HG03460 (cell line): ENCODE measurements around the gene DCLK1.

ENCODE experiments used
- ATAC-seq: cut with Tn5 transposase; IDR thresholded peaks from one replicate; pipeline ENCODE4 v1.9.1; 2021; ENCODE audit not compliant: unreplicated experiment

DCLK1 gene

GRCh38 chr13:35838356-35838755, 292.8 kb downstream of the DCLK1 start:
- no peak for ATAC-seq

- no peak for ATAC-seq
Observed at GRCh38 chr13:35836446-35836845, 294.7 kb downstream of the DCLK1 start.

- no peak for ATAC-seq
Observed at GRCh38 chr13:35835989-35836388, 295.2 kb downstream of the DCLK1 start.

- ATAC-seq = no peak
Observed at GRCh38 chr13:35833608-35834275, 297.4 kb downstream of the DCLK1 start.

GRCh38 chr13:35833031-35833430, 298.2 kb downstream of the DCLK1 start:
- ATAC-seq = no peak

- no peak for ATAC-seq
Observed at GRCh38 chr13:35832551-35832950, 298.6 kb downstream of the DCLK1 start.

GRCh38 chr13:35830850-35831450, 300.2 kb downstream of the DCLK1 start:
- no peak for ATAC-seq

GRCh38 chr13:35826626-35827254, 304.4 kb downstream of the DCLK1 start:
- no peak for ATAC-seq

GRCh38 chr13:35824825-35825224, 306.4 kb downstream of the DCLK1 start:
- no peak for ATAC-seq

- no peak for ATAC-seq
Observed at GRCh38 chr13:35824395-35824794, 306.8 kb downstream of the DCLK1 start.

- no peak for ATAC-seq
Observed at GRCh38 chr13:35822666-35823065, 308.5 kb downstream of the DCLK1 start.

GRCh38 chr13:35818633-35819067, 312.5 kb downstream of the DCLK1 start:
- ATAC-seq = no peak

- no peak for ATAC-seq
Observed at GRCh38 chr13:35817642-35818607, 313.3 kb downstream of the DCLK1 start.

GRCh38 chr13:35814605-35815011, 316.6 kb downstream of the DCLK1 start:
- ATAC-seq = no peak

- ATAC-seq = no peak
Observed at GRCh38 chr13:35812736-35813135, 318.4 kb downstream of the DCLK1 start.

GRCh38 chr13:35810321-35810720, 320.9 kb downstream of the DCLK1 start:
- ATAC-seq = no peak

- no peak for ATAC-seq
Observed at GRCh38 chr13:35808846-35809245, 322.3 kb downstream of the DCLK1 start.

GRCh38 chr13:35804901-35805300, 326.3 kb downstream of the DCLK1 start:
- ATAC-seq = no peak

GRCh38 chr13:35797991-35798390, 333.2 kb downstream of the DCLK1 start:
- ATAC-seq = no peak

GRCh38 chr13:35797244-35797643, 333.9 kb downstream of the DCLK1 start:
- ATAC-seq = no peak

- no peak for ATAC-seq
Observed at GRCh38 chr13:35796623-35797022, 334.6 kb downstream of the DCLK1 start.
